Neural cell (in vitro differentiated cells): Measurements from ENCODE around the gene RTN4R. TPM values are rescaled to one million over a fixed set of nuclear protein-coding genes. Genes with fewer than 3 reads are reported as not detected.

Experiments used
- H2AFZ ChIP-seq: fragments of 200-600, 300-800 bp; sonication (generic), shearing (Covaris generic); 2 replicates; pipeline ENCODE4 v1.6.0; 2014; ENCODE audit warnings: low read depth, mild to moderate bottlenecking, antibody characterized with exemption, low read length, moderate library complexity
- H3F3A ChIP-seq: fragments of 200-600 bp; shearing (Covaris generic); 2 replicates; pipeline ENCODE4 v1.6.1; 2016; ENCODE audit warnings: mild to moderate bottlenecking, moderate library complexity, mixed read lengths, antibody characterized with exemption, low read length; ENCODE audit not compliant: insufficient read depth, poor library complexity, severe bottlenecking
- H3K27ac ChIP-seq: fragments of 200-600, 300-800 bp; sonication (generic), shearing (Covaris generic); 2 replicates; pipeline ENCODE4 v1.5.1; 2014; ENCODE audit warnings: mild to moderate bottlenecking, low read length, moderate library complexity
- H3K27me3 ChIP-seq: fragments of 300-800, 200-600 bp; sonication (generic), shearing (Covaris generic); 2 replicates; pipeline ENCODE4 v1.6.0; 2014; ENCODE audit warnings: mild to moderate bottlenecking, low read depth, low read length, moderate library complexity; ENCODE audit not compliant: insufficient read depth
- H3K36me3 ChIP-seq: fragments of 300-800, 200-600 bp; sonication (generic), shearing (Covaris generic); 2 replicates; pipeline ENCODE4 v1.5.1; 2014; ENCODE audit warnings: mild to moderate bottlenecking, antibody characterized with exemption, low read length, moderate library complexity; ENCODE audit not compliant: insufficient read depth
- H3K4me2 ChIP-seq: fragments of 300-800, 200-600 bp; sonication (generic), shearing (Covaris generic); 2 replicates; pipeline ENCODE4 v1.6.0; 2014; ENCODE audit warnings: mild to moderate bottlenecking, low read length
- H3K4me3 ChIP-seq: fragments of 300-800, 200-600 bp; sonication (generic), shearing (Covaris generic); 2 replicates; pipeline ENCODE4 v1.5.1; 2014; ENCODE audit warnings: mild to moderate bottlenecking, low read length, moderate library complexity
- H3K79me2 ChIP-seq: fragments of 200-600 bp; shearing (Covaris generic); replicated peaks from 2 replicates; pipeline ENCODE4 v1.6.0; 2014; ENCODE audit warnings: mild to moderate bottlenecking, low read length, moderate library complexity; ENCODE audit not compliant: insufficient read depth
- H3K9ac ChIP-seq: fragments of 300-800, 200-600 bp; sonication (generic), shearing (Covaris generic); 2 replicates; pipeline ENCODE4 v1.6.1; 2016; ENCODE audit warnings: mild to moderate bottlenecking, low read length, mixed read lengths
- H3K9me2 ChIP-seq: fragments of 200-600 bp; shearing (Covaris generic); 2 replicates; pipeline ENCODE4 v1.6.1; 2016; ENCODE audit warnings: mild to moderate bottlenecking, low read length, mixed read lengths; ENCODE audit not compliant: insufficient read depth
- H3K9me3 ChIP-seq: fragments of 200-600, 300-800 bp; sonication (generic), shearing (Covaris generic); 2 replicates; pipeline ENCODE4 v1.6.1; 2016; ENCODE audit warnings: mild to moderate bottlenecking, mixed run types, low read length, moderate library complexity, mixed read lengths
- H4K20me1 ChIP-seq: fragments of 200-600 bp; shearing (Covaris generic); 2 replicates; pipeline ENCODE4 v1.6.1; 2016; ENCODE audit warnings: mild to moderate bottlenecking, mixed run types; ENCODE audit not compliant: insufficient read depth
- EP300 ChIP-seq: fragments of 450-650 bp; conservative IDR thresholded peaks from 2 replicates; pipeline ENCODE4 v1.6.1; 2014; ENCODE audit warnings: antibody characterized with exemption, mild to moderate bottlenecking, moderate library complexity; ENCODE audit not compliant: poor library complexity, severe bottlenecking
- EZH2 ChIP-seq: fragments of 200-600, 300-800 bp; shearing (Covaris generic), sonication (generic); IDR thresholded peaks from 2 replicates; pipeline ENCODE4 v1.6.1; 2014; ENCODE audit warnings: antibody characterized with exemption, low read length, borderline replicate concordance, mild to moderate bottlenecking; ENCODE audit not compliant: insufficient read depth, poor library complexity, severe bottlenecking
- MXI1 ChIP-seq: fragments of 450-650 bp; conservative IDR thresholded peaks from 2 replicates; pipeline ENCODE4 v1.6.1; 2014; ENCODE audit warnings: antibody characterized with exemption, mild to moderate bottlenecking; ENCODE audit not compliant: poor library complexity, severe bottlenecking
- POLR2AphosphoS5 ChIP-seq: IDR thresholded peaks from 2 replicates; pipeline ENCODE4 v1.6.1; 2012
- RAD21 ChIP-seq: fragments of 450-650 bp; conservative IDR thresholded peaks from 2 replicates; pipeline ENCODE4 v1.6.1; 2014; ENCODE audit warnings: antibody characterized with exemption, mild to moderate bottlenecking, moderate library complexity
- REST ChIP-seq: IDR thresholded peaks from 2 replicates; pipeline ENCODE4 v1.6.1; 2012; ENCODE audit warnings: borderline replicate concordance
- SMC3 ChIP-seq: fragments of 450-650 bp; conservative IDR thresholded peaks from 2 replicates; pipeline ENCODE4 v1.6.1; 2014; ENCODE audit warnings: antibody characterized with exemption, mild to moderate bottlenecking, moderate library complexity; ENCODE audit not compliant: poor library complexity
- TAF1 ChIP-seq: IDR thresholded peaks from 2 replicates; pipeline ENCODE4 v1.6.1; 2012; ENCODE audit warnings: low read depth
- polyA plus RNA-seq: library from polyadenylated mRNA; depleted of rRNA; stranded (reverse); fragments of >200 nt; gene quantifications from 2 replicates; pipeline ENCODE4 v1.2.3, GENCODE V29; 2014
- TF ChIP-seq, protein P1 (sequence below): fragments of 450-650 bp; IDR thresholded peaks from 2 replicates; pipeline ENCODE4 v1.5.1; 2014; ENCODE audit warnings: antibody characterized with exemption, mild to moderate bottlenecking, moderate library complexity; ENCODE audit not compliant: poor library complexity, severe bottlenecking

Gene RTN4R
- polyA plus RNA-seq, 1 donor from 2014 or later, result 13.6 TPM

- peak overlapping the region; percentile 9 for H3K9ac ChIP-seq
- TF ChIP-seq REST (no peak), TAF1 (no peak), SMC3 (no peak), EP300 (no peak), POLR2AphosphoS5 (no peak), EZH2 (no peak), RAD21 (no peak), MXI1 (no peak)
- TF ChIP-seq, protein P1, sequence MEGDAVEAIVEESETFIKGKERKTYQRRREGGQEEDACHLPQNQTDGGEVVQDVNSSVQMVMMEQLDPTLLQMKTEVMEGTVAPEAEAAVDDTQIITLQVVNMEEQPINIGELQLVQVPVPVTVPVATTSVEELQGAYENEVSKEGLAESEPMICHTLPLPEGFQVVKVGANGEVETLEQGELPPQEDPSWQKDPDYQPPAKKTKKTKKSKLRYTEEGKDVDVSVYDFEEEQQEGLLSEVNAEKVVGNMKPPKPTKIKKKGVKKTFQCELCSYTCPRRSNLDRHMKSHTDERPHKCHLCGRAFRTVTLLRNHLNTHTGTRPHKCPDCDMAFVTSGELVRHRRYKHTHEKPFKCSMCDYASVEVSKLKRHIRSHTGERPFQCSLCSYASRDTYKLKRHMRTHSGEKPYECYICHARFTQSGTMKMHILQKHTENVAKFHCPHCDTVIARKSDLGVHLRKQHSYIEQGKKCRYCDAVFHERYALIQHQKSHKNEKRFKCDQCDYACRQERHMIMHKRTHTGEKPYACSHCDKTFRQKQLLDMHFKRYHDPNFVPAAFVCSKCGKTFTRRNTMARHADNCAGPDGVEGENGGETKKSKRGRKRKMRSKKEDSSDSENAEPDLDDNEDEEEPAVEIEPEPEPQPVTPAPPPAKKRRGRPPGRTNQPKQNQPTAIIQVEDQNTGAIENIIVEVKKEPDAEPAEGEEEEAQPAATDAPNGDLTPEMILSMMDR, result no peak
- no peak overlapping the region for H2AFZ ChIP-seq
- no peak overlapping the region for H3K27ac ChIP-seq
- no peaks in the 10 kb centered on the region for H3K9me3 ChIP-seq
- H3K36me3 ChIP-seq, result no peaks in the 10 kb centered on the region
- H3F3A ChIP-seq, result no peaks in the 10 kb centered on the region
- no peaks in the 10 kb centered on the region for H3K27me3 ChIP-seq
- H3K4me3 ChIP-seq, result no peak overlapping the region
- H3K9me2 ChIP-seq, result no peaks in the 10 kb centered on the region
- H3K79me2 ChIP-seq, result no peaks in the 10 kb centered on the region
- no peaks in the 10 kb centered on the region for H4K20me1 ChIP-seq
- no peak overlapping the region for H3K4me2 ChIP-seq
Measured at GRCh38 chr22:20223421-20224255, 44.5 kb downstream of the RTN4R start.

GRCh38 chr22:20222764-20223420, 45.2 kb downstream of the RTN4R start:
- Histone ChIP-seq H3K27ac (no peak overlapping the region), H3K9me3 (no peaks in the 10 kb centered on the region), H3K4me2 (no peak overlapping the region), H3K36me3 (no peaks in the 10 kb centered on the region), H3F3A (no peaks in the 10 kb centered on the region), H3K9ac (peak overlapping the region; percentile 9), H4K20me1 (no peaks in the 10 kb centered on the region), H3K27me3 (no peaks in the 10 kb centered on the region), H3K79me2 (no peaks in the 10 kb centered on the region), H3K4me3 (no peak overlapping the region), H3K9me2 (no peaks in the 10 kb centered on the region), H2AFZ (no peak overlapping the region)
- TF ChIP-seq SMC3 (no peak), EZH2 (no peak), REST (no peak), RAD21 (no peak), MXI1 (no peak)
